ENCODE results near the gene RSRC1.

The RSRC1 gene

DNA sequence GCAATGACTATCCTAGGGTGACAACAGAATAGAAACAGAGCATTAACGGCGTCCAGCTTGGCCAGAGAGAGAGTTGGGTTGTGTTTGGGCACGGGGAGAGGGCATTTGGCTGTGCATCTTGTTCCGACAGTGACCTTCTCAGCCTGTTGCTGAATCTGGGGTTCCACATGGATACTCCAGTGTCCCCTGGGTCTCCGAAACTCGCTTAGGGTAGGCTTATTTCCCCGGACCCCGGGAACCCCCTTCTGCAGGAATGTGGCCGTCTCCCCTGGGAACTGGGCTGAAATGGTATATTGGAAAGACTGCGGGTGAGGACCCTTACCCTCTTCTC lies 11.6 kb upstream of the RSRC1 start:
- no peak for TF ChIP-seq GLIS3 (CRISPR knock-in tag; IDR thresholded peaks at IDR 0.05)
- TF ChIP-seq ZNF565 (CRISPR knock-in tag; conservative IDR thresholded peaks at IDR 0.05; ENCODE audit: low read depth) = no peak
- TF ChIP-seq ESRRG (CRISPR knock-in tag; IDR thresholded peaks at IDR 0.05) = no peak
- no peak for TF ChIP-seq TOX (CRISPR knock-in tag; IDR thresholded peaks at IDR 0.05; ENCODE audit: borderline replicate concordance)
- no peak for TF ChIP-seq RARB (CRISPR knock-in tag; IDR thresholded peaks at IDR 0.05)
- TF ChIP-seq CSDC2 (CRISPR knock-in tag; IDR thresholded peaks at IDR 0.05) = no peak
- TF ChIP-seq, protein P1, sequence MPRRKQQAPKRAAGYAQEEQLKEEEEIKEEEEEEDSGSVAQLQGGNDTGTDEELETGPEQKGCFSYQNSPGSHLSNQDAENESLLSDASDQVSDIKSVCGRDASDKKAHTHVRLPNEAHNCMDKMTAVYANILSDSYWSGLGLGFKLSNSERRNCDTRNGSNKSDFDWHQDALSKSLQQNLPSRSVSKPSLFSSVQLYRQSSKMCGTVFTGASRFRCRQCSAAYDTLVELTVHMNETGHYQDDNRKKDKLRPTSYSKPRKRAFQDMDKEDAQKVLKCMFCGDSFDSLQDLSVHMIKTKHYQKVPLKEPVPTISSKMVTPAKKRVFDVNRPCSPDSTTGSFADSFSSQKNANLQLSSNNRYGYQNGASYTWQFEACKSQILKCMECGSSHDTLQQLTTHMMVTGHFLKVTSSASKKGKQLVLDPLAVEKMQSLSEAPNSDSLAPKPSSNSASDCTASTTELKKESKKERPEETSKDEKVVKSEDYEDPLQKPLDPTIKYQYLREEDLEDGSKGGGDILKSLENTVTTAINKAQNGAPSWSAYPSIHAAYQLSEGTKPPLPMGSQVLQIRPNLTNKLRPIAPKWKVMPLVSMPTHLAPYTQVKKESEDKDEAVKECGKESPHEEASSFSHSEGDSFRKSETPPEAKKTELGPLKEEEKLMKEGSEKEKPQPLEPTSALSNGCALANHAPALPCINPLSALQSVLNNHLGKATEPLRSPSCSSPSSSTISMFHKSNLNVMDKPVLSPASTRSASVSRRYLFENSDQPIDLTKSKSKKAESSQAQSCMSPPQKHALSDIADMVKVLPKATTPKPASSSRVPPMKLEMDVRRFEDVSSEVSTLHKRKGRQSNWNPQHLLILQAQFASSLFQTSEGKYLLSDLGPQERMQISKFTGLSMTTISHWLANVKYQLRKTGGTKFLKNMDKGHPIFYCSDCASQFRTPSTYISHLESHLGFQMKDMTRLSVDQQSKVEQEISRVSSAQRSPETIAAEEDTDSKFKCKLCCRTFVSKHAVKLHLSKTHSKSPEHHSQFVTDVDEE (CRISPR knock-in tag; IDR thresholded peaks at IDR 0.05) = no peak
- no peak for TF ChIP-seq TCF4 (CRISPR knock-in tag; IDR thresholded peaks at IDR 0.05; ENCODE audit: borderline replicate concordance)
- TF ChIP-seq ZNF8 (CRISPR knock-in tag; IDR thresholded peaks at IDR 0.05) = no peak
- no peak for TF ChIP-seq ZFP3 (CRISPR knock-in tag; IDR thresholded peaks at IDR 0.05)
- TF ChIP-seq, protein P2, sequence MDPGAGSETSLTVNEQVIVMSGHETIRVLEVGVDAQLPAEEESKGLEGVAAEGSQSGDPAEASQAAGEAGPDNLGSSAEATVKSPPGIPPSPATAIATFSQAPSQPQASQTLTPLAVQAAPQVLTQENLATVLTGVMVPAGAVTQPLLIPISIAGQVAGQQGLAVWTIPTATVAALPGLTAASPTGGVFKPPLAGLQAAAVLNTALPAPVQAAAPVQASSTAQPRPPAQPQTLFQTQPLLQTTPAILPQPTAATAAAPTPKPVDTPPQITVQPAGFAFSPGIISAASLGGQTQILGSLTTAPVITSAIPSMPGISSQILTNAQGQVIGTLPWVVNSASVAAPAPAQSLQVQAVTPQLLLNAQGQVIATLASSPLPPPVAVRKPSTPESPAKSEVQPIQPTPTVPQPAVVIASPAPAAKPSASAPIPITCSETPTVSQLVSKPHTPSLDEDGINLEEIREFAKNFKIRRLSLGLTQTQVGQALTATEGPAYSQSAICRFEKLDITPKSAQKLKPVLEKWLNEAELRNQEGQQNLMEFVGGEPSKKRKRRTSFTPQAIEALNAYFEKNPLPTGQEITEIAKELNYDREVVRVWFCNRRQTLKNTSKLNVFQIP (CRISPR knock-in tag; IDR thresholded peaks at IDR 0.05; ENCODE audit: borderline replicate concordance, low read depth) = no peak
- ATAC-seq = no peak

DNA sequence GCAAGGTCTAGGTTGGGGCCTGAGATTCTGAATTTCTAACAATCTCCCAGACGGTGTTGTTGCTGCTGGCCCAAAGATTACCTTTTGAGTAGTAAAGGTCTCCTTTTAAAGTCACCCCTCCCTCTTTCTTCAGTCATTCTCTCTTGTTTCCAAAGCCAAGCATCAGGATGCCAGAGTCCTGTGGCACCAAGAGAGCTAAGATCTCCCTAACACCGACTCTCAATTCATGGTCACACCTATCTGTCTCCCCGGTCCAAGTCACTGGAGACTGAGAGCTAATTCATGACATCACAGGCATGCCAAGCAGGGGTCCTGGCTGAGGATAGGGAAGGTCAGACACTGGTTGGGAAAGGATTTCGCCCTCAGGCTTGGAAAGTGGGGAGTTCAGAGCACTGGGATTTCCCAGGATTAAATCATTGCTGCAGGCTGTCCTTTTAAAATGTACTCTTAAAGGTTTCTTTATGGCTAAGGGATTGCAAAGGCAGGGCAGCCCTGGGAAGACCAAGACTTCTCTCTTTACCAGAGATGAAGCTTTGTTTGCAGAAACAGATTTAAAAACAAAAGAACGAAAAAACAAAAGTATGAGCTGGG lies 11.0 kb upstream of the RSRC1 start:
- no peak for ATAC-seq
- TF ChIP-seq, protein P1 (CRISPR knock-in tag; IDR thresholded peaks at IDR 0.05) = no peak
- TF ChIP-seq TCF4 (CRISPR knock-in tag; IDR thresholded peaks at IDR 0.05; ENCODE audit: borderline replicate concordance) (no peak), CSDC2 (CRISPR knock-in tag; IDR thresholded peaks at IDR 0.05) (no peak), ZNF8 (CRISPR knock-in tag; IDR thresholded peaks at IDR 0.05) (no peak), ISL1 (CRISPR knock-in tag; IDR thresholded peaks at IDR 0.05) (no peak), RARB (CRISPR knock-in tag; IDR thresholded peaks at IDR 0.05) (no peak)
- TF ChIP-seq, protein P3, sequence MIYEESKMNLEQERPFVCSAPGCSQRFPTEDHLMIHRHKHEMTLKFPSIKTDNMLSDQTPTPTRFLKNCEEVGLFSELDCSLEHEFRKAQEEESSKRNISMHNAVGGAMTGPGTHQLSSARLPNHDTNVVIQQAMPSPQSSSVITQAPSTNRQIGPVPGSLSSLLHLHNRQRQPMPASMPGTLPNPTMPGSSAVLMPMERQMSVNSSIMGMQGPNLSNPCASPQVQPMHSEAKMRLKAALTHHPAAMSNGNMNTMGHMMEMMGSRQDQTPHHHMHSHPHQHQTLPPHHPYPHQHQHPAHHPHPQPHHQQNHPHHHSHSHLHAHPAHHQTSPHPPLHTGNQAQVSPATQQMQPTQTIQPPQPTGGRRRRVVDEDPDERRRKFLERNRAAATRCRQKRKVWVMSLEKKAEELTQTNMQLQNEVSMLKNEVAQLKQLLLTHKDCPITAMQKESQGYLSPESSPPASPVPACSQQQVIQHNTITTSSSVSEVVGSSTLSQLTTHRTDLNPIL (CRISPR knock-in tag; IDR thresholded peaks at IDR 0.05; ENCODE audit: low read depth) = no peak

DNA sequence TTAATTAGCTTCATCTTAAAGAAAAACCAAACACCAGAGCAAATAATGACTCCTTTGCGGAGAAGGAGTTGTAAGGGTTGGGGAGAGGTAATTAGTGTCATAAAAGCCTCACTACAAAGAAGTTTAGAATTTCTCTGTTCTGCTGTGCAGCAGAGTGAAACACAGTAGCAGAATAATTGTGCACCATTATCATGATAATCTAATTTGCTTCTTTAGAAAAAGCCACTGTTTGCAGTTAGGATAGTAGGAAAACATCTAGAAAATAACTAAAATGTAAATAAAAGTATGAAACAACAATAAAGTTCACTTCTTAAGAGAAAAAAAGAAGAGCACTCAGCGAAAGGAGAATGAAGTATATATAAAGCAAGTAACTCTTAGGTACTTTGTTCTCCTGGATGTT lies 9.2 kb upstream of the RSRC1 start:
- ATAC-seq = no peak
- TF ChIP-seq, protein P4, sequence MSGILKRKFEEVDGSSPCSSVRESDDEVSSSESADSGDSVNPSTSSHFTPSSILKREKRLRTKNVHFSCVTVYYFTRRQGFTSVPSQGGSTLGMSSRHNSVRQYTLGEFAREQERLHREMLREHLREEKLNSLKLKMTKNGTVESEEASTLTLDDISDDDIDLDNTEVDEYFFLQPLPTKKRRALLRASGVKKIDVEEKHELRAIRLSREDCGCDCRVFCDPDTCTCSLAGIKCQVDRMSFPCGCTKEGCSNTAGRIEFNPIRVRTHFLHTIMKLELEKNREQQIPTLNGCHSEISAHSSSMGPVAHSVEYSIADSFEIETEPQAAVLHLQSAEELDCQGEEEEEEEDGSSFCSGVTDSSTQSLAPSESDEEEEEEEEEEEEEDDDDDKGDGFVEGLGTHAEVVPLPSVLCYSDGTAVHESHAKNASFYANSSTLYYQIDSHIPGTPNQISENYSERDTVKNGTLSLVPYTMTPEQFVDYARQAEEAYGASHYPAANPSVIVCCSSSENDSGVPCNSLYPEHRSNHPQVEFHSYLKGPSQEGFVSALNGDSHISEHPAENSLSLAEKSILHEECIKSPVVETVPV (CRISPR knock-in tag; IDR thresholded peaks at IDR 0.05) = no peak
- TF ChIP-seq TCF4 (CRISPR knock-in tag; IDR thresholded peaks at IDR 0.05; ENCODE audit: borderline replicate concordance) (no peak), BACH2 (CRISPR knock-in tag; IDR thresholded peaks at IDR 0.05; ENCODE audit: borderline replicate concordance) (no peak), ZNF565 (CRISPR knock-in tag; conservative IDR thresholded peaks at IDR 0.05; ENCODE audit: low read depth) (no peak), ARNTL (CRISPR knock-in tag; IDR thresholded peaks at IDR 0.05; ENCODE audit: borderline replicate concordance, low read depth) (no peak), ZNF8 (CRISPR knock-in tag; IDR thresholded peaks at IDR 0.05) (no peak), ISL1 (CRISPR knock-in tag; IDR thresholded peaks at IDR 0.05) (no peak), CSDC2 (CRISPR knock-in tag; IDR thresholded peaks at IDR 0.05) (no peak), ZFP30 (CRISPR knock-in tag; IDR thresholded peaks at IDR 0.05) (no peak), PPARA (CRISPR knock-in tag; IDR thresholded peaks at IDR 0.05; ENCODE audit: borderline replicate concordance) (no peak), ZFP3 (CRISPR knock-in tag; IDR thresholded peaks at IDR 0.05) (no peak), ESRRG (CRISPR knock-in tag; IDR thresholded peaks at IDR 0.05) (no peak), RARB (CRISPR knock-in tag; IDR thresholded peaks at IDR 0.05) (no peak), SNAI2 (CRISPR knock-in tag; IDR thresholded peaks at IDR 0.05) (no peak), OSR1 (CRISPR knock-in tag; IDR thresholded peaks at IDR 0.05) (no peak), ZNF70 (CRISPR knock-in tag; IDR thresholded peaks at IDR 0.05) (no peak)
- TF ChIP-seq, protein P1 (CRISPR knock-in tag; IDR thresholded peaks at IDR 0.05) = no peak
- TF ChIP-seq, protein P5, sequence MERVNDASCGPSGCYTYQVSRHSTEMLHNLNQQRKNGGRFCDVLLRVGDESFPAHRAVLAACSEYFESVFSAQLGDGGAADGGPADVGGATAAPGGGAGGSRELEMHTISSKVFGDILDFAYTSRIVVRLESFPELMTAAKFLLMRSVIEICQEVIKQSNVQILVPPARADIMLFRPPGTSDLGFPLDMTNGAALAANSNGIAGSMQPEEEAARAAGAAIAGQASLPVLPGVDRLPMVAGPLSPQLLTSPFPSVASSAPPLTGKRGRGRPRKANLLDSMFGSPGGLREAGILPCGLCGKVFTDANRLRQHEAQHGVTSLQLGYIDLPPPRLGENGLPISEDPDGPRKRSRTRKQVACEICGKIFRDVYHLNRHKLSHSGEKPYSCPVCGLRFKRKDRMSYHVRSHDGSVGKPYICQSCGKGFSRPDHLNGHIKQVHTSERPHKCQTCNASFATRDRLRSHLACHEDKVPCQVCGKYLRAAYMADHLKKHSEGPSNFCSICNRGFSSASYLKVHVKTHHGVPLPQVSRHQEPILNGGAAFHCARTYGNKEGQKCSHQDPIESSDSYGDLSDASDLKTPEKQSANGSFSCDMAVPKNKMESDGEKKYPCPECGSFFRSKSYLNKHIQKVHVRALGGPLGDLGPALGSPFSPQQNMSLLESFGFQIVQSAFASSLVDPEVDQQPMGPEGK (CRISPR knock-in tag; IDR thresholded peaks at IDR 0.05; ENCODE audit: borderline replicate concordance) = no peak

Data from SK-N-SH treated with all-trans-retinoic acid at 6 μM for 48 hours (cell line).